Natural killer cell (primary cell): ENCODE data around the gene HOXA1. TPM values are rescaled to one million over a fixed set of nuclear protein-coding genes. Genes with fewer than 3 reads are reported as not detected.

Experiments
- total RNA-seq, 4 donors: library from RNA; stranded (reverse); fragments of 120-200 nt in 1 of 4; gene quantifications; one replicate each; pipeline versions ENCODE4 v1.2.3 to v1.2.4, GENCODE V29; 2013 to 2022

The HOXA1 gene
- total RNA-seq, 3 donors from 2014 or later (not counting 1 experiment from before 2014, with no cell fraction given) = 0.64 to 1.3 (median 1.1) TPM

Other genes with a start within 250 kb of the HOXA1 start
- gene SKAP2, start 231.4 kb downstream of the HOXA1 start, total RNA-seq = 10 to 100 TPM; 26.8 to 42.4 (median 35.1) TPM
- gene HOXA2, start 6.7 kb upstream of the HOXA1 start, total RNA-seq = not detected
- gene HOXA4, start 34.8 kb upstream of the HOXA1 start, total RNA-seq = 1 to 10 TPM in 1 of 3 donors, under 1 TPM in 2; 0.52 to 2.1 (median 0.63) TPM
- 10 to 100 TPM in 1 of 3 donors, under 1 TPM in 2; 0.29 to 13.0 (median 0.52) TPM for gene HOXA5, start 47.7 kb upstream of the HOXA1 start, total RNA-seq
- gene HOXA6, start 51.8 kb upstream of the HOXA1 start, total RNA-seq = under 1 TPM; 0.28 to 0.65 (median 0.43) TPM
- under 1 TPM; 0.32 to 0.78 (median 0.35) TPM for gene HOXA3, start 56.6 kb upstream of the HOXA1 start, total RNA-seq
- gene HOXA7, start 60.7 kb upstream of the HOXA1 start, total RNA-seq = not detected
- gene HOXA9, start 69.5 kb upstream of the HOXA1 start, total RNA-seq = 1 to 10 TPM in 1 of 3 donors, under 1 TPM in 2; 0.39 to 4.6 (median 0.42) TPM
- gene HOXA10, start 78.3 kb upstream of the HOXA1 start, total RNA-seq = 1 to 10 TPM in 2 of 3 donors, under 1 TPM in 1; 0.82 to 3.3 (median 2.2) TPM
- gene HOXA11, start 89.2 kb upstream of the HOXA1 start, total RNA-seq = not detected
- gene HOXA13, start 104.1 kb upstream of the HOXA1 start, total RNA-seq = not detected
- gene EVX1, start 146.8 kb upstream of the HOXA1 start, total RNA-seq = not detected